GM12891 (cell line): ENCODE results near the gene C6orf136.

Experiments
- POLR2A ChIP-seq: IDR thresholded peaks from 2 replicates; pipeline ENCODE4 v1.6.1; 2011; ENCODE audit warnings: low read depth, low read length, control low read depth
- POLR2AphosphoS5 ChIP-seq: IDR thresholded peaks from 2 replicates; pipeline ENCODE4 v1.6.1; 2011; ENCODE audit warnings: low read depth, low read length, control low read depth
- TAF1 ChIP-seq: IDR thresholded peaks from 2 replicates; pipeline ENCODE4 v1.6.1; 2011; ENCODE audit warnings: low read depth, low read length, control low read depth

GRCh38 chr6:30678964-30679726 lies 32.2 kb downstream of the C6orf136 start:
- TF ChIP-seq POLR2AphosphoS5 (no peak), POLR2A (no peak), TAF1 (no peak)
